ENCODE measurements around the gene STEEP1. TPM values are rescaled to one million over a fixed set of nuclear protein-coding genes. Genes with fewer than 3 reads are reported as not detected.

STEEP1 gene
- total RNA-seq, 3 donors from 2014 or later (not counting 1 experiment from before 2014, with no cell fraction given), result 23.5 to 29.2 (median 23.8) TPM

DNA sequence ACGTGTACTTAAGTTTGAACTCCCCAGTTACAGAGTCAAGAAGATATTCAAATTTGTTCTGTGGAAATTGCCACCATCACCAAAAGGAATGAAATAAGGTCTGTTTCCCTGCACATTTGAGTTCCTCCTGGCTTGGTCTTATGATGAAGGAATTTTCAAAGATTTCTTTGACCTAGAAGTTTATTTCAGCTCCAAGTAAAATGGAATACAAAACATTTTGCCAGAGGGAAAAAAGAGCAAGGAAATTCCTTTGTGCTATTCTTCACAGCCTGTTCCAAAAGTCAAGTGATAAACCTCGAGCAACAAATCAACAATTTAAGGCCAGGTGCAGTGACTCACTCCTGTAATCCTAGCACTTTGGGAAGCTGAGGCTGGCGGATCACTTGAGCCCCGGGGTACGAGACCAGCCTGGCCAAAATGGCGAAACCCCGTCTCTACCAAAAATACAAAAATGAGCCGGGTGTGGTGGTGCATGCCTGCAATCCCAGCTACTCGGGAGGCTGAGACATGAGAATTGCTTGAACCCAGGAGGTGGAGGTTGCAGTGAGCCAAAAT, 37.6 kb upstream of the STEEP1 start:
- intact Hi-C loops (cut with micrococcal nuclease), result loop anchor here (10.0 kb wide), 2 partner anchors 82 to 152 kb away; partner anchors contain the start of gene SOWAHD
- Mint-ChIP-seq H3K4me3 (no peak overlapping the region), H3K36me3 (no peaks in the 10 kb centered on the region), H3K27ac (no peak overlapping the region), H3K9me3 (no peaks in the 10 kb centered on the region), H3K4me1 (peaks cover 19 to 20% of the 10 kb centered on the region in 2 donors), H3K27me3 (ENCODE audit: low read depth in 2 of 2) (no peaks in the 10 kb centered on the region)
- H3K4me3 ChIP-seq (ENCODE audit: low read length), result no peak overlapping the region
- no peaks in the 10 kb centered on the region for H3K9me3 ChIP-seq (ENCODE audit: control insufficient read depth, insufficient read depth, low read length)
- H3K27ac ChIP-seq (ENCODE audit: low read length), result no peak overlapping the region
- no peak for DNase-seq
- TF ChIP-seq, protein P1, sequence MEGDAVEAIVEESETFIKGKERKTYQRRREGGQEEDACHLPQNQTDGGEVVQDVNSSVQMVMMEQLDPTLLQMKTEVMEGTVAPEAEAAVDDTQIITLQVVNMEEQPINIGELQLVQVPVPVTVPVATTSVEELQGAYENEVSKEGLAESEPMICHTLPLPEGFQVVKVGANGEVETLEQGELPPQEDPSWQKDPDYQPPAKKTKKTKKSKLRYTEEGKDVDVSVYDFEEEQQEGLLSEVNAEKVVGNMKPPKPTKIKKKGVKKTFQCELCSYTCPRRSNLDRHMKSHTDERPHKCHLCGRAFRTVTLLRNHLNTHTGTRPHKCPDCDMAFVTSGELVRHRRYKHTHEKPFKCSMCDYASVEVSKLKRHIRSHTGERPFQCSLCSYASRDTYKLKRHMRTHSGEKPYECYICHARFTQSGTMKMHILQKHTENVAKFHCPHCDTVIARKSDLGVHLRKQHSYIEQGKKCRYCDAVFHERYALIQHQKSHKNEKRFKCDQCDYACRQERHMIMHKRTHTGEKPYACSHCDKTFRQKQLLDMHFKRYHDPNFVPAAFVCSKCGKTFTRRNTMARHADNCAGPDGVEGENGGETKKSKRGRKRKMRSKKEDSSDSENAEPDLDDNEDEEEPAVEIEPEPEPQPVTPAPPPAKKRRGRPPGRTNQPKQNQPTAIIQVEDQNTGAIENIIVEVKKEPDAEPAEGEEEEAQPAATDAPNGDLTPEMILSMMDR (IDR thresholded peaks at IDR 0.05), result no peak
- peaks cover 13% of the 10 kb centered on the region for H3K4me1 ChIP-seq (ENCODE audit: control insufficient read depth, insufficient read depth, low read length)
- no peak for ATAC-seq
- WGBS (ENCODE audit: insufficient coverage), result 94% methylated on average over 8 of the region's 9 CpGs
- H3K36me3 ChIP-seq (ENCODE audit: control insufficient read depth, insufficient read depth, low read length), result no peaks in the 10 kb centered on the region
- H3K27me3 ChIP-seq (ENCODE audit: control insufficient read depth, insufficient read depth, low read length), result no peaks in the 10 kb centered on the region

DNA sequence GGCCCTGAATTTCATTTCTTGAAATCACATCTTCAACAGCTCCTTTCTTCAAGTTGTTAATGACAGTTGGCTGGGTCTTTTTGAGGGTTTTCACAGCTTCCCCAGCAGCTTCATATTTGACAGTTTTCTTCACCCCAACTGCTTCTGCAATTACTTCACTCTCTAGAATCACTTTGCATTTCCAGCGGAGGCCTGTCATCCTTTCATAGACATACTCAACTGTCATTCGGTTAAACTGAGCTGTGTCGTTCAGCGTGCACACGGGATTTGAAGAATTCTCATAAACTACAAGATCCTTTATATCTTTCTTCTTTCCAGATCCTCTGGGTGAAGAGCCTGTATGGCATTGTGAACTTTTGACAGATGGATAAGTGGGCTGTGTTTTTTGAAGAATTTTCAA, 24.6 kb upstream of the STEEP1 start:
- H3K4me3 ChIP-seq (ENCODE audit: low read length), result no peak overlapping the region
- ATAC-seq, result no peak
- no peak overlapping the region for H3K27ac ChIP-seq (ENCODE audit: low read length)
- Mint-ChIP-seq H3K27ac (no peak overlapping the region), H3K27me3 (ENCODE audit: low read depth in 2 of 2) (no peaks in the 10 kb centered on the region), H3K4me3 (no peak overlapping the region), H3K36me3 (no peaks in the 10 kb centered on the region), H3K4me1 (no peaks in the 10 kb centered on the region), H3K9me3 (no peaks in the 10 kb centered on the region)
- TF ChIP-seq, protein P1 (IDR thresholded peaks at IDR 0.05), result no peak
- H3K27me3 ChIP-seq (ENCODE audit: control insufficient read depth, insufficient read depth, low read length), result no peaks in the 10 kb centered on the region
- H3K9me3 ChIP-seq (ENCODE audit: control insufficient read depth, insufficient read depth, low read length), result no peaks in the 10 kb centered on the region
- peaks cover 25% of the 10 kb centered on the region for H3K36me3 ChIP-seq (ENCODE audit: control insufficient read depth, insufficient read depth, low read length)
- intact Hi-C loops (cut with micrococcal nuclease), result no loop called here
- DNase-seq, result no peak
- no peaks in the 10 kb centered on the region for H3K4me1 ChIP-seq (ENCODE audit: control insufficient read depth, insufficient read depth, low read length)
- WGBS (ENCODE audit: insufficient coverage), result 91% methylated on average over 2 of the region's 5 CpGs

DNA sequence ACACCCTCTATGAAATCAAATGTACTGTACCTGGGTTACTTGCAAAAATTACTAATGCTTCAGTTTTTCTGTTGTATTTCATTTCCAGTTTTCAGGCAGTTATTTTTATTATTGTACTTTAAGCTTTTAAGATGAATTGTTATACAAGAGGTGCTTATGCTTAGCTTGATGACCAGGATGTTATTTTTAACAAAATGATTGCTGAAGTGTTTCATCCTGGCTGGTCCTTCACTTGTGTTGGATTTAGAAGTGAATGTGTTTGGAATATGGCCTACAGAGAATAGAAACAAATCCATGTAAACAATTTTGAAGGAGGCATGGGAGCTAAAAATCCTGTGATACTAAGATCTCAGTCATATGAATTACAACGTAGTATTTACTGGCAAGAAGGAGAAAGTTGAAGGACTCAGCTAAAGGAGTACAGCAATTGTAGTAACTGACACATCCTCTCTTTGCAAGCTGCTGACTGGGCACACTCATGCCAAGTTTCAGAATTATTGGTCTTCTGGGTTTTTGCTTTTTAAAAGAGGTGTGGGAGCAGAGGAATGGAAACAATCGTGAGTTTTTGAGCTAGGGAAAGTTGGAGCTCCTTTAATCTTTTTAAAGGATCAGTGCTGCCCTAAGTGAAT, 18.3 kb upstream of the STEEP1 start:
- Mint-ChIP-seq H3K4me3 (no peak overlapping the region), H3K9me3 (no peaks in the 10 kb centered on the region), H3K27me3 (ENCODE audit: low read depth in 2 of 2) (peaks cover 0 to 6% of the 10 kb centered on the region in 2 donors), H3K4me1 (peaks cover 0 to 6% of the 10 kb centered on the region in 2 donors), H3K27ac (peak overlapping the region in 1 of 2 donors; percentile 32), H3K36me3 (peaks cover 6% of the 10 kb centered on the region)
- Histone ChIP-seq H3K4me3 (ENCODE audit: low read length) (no peak overlapping the region), H3K4me1 (ENCODE audit: control insufficient read depth, insufficient read depth, low read length) (no peaks in the 10 kb centered on the region), H3K9me3 (ENCODE audit: control insufficient read depth, insufficient read depth, low read length) (no peaks in the 10 kb centered on the region), H3K36me3 (ENCODE audit: control insufficient read depth, insufficient read depth, low read length) (peaks cover 8% of the 10 kb centered on the region), H3K27ac (ENCODE audit: low read length) (no peak overlapping the region), H3K27me3 (ENCODE audit: control insufficient read depth, insufficient read depth, low read length) (no peaks in the 10 kb centered on the region)
- DNase-seq, result no peak
- intact Hi-C loops (cut with micrococcal nuclease), result no loop called here
- TF ChIP-seq, protein P1 (IDR thresholded peaks at IDR 0.05), result no peak
- no peak for ATAC-seq
- WGBS (ENCODE audit: insufficient coverage), result 100% methylated on average over 1 of the region's 2 CpGs

All from natural killer cell (primary cell).